Measurements from ENCODE around the gene WBP11. TPM values are rescaled to one million over a fixed set of nuclear protein-coding genes. Genes with fewer than 3 reads are reported as not detected.
A peak's percentile ranks its signal among the peaks of the same experiment; 100 is the strongest.
"Not testable (repeated sequence)": the region's sequence is repeated elsewhere in the genome, so short reads cannot be mapped to it uniquely, and the experiment has no call there.

Gene WBP11
- total and polyA plus RNA-seq, 9 of the 15 experiments (the other 6 are each of a cell fraction or from before 2014, with no cell fraction given): 7.7 to 60.8 (median 24.6) TPM

DNA sequence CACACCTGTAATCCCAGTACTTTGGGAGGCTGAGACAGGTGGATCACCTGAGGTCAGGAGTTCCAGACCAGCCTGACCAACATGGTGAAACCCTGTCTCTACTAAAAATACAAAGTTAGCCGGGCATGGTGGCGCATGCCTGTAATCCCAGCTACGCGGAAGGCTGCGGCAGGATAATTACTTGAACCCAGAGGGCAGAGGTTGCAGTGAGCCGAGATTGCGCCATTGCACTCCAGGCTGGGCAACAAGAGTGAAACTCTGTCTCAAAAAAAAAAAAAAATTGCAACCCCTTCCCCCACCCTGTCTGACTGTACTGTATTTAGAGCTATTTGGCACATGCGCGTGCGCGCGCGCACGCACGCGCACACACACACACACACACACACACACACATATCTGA is 66.8 kb downstream of the WBP11 start:
- ATAC-seq; POLR2A ChIA-PET; H3K79me2 ChIP-seq (ENCODE audit: control insufficient read depth, insufficient read depth, low read length); H3K4me3 ChIP-seq; in situ Hi-C loops (cut with MboI); BruUV-seq (replicated peaks); CTCF ChIA-PET (ENCODE audit: low intra/inter-chr PET ratio); H2AFZ ChIP-seq (ENCODE audit: low read depth, low read length); FAIRE-seq; H3K4me2 ChIP-seq (ENCODE audit: insufficient read depth, low read length); intact Hi-C loops (cut with micrococcal nuclease); DNase-seq (ENCODE audit: extremely low read depth in 1 of 4, low spot score in 3 of 4); H3K9me3 ChIP-seq (replicated peaks; ENCODE audit: control insufficient read depth, insufficient read depth, low read depth, low read length); H3K9me1 ChIP-seq (ENCODE audit: control insufficient read depth, insufficient read depth, low read length); H3K27me3 ChIP-seq (ENCODE audit: control insufficient read depth in 2 of 2, insufficient read depth in 2 of 2, low read length in 2 of 2); H3K4me1 ChIP-seq (replicated peaks in 1 of 2; ENCODE audit: control insufficient read depth in 2 of 2, insufficient read depth in 2 of 2, low read length in 2 of 2); H3K36me3 ChIP-seq (ENCODE audit: control insufficient read depth, insufficient read depth, low read length); H4K20me1 ChIP-seq (replicated peaks; ENCODE audit: control insufficient read depth, insufficient read depth, low read length); H3K9ac ChIP-seq (ENCODE audit: insufficient read depth in 1 of 2, low read depth in 2 of 2, low read length in 2 of 2); H3K27ac ChIP-seq (ENCODE audit: extremely low read depth, low read depth, low read length): not testable (repeated sequence)
- WGBS (ENCODE audit: insufficient coverage, low coverage, missing lambda C conversion rate): 46% methylated on average over 3 of the region's 16 CpGs
- TF ChIP-seq, protein P1, sequence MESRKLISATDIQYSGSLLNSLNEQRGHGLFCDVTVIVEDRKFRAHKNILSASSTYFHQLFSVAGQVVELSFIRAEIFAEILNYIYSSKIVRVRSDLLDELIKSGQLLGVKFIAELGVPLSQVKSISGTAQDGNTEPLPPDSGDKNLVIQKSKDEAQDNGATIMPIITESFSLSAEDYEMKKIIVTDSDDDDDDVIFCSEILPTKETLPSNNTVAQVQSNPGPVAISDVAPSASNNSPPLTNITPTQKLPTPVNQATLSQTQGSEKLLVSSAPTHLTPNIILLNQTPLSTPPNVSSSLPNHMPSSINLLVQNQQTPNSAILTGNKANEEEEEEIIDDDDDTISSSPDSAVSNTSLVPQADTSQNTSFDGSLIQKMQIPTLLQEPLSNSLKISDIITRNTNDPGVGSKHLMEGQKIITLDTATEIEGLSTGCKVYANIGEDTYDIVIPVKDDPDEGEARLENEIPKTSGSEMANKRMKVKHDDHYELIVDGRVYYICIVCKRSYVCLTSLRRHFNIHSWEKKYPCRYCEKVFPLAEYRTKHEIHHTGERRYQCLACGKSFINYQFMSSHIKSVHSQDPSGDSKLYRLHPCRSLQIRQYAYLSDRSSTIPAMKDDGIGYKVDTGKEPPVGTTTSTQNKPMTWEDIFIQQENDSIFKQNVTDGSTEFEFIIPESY (CRISPR knock-in tag; IDR thresholded peaks at IDR 0.05): peak; percentile 34; the same call in 1 of the 2 replicates

Other genes with a start within 250 kb of the WBP11 start
Only the 7 nearest of the 9 such genes appear.
- gene GUCY2C, start 106.9 kb downstream of the WBP11 start, total RNA-seq (2014; rRNA removed): 0.05 TPM in 1 of 2 replicates, not detected in the other
- not detected in 2 replicates for gene GUCY2C, start 106.9 kb downstream of the WBP11 start, total RNA-seq (2014; rRNA removed; fragmentation: Illumina TruSeq; extraction: Trizol)
- gene GUCY2C, start 106.9 kb downstream of the WBP11 start, total RNA-seq (2015; rRNA removed; fragmentation: Illumina TruSeq; extraction: Trizol): not detected in 2 replicates
- gene GUCY2C, start 106.9 kb downstream of the WBP11 start, total RNA-seq (2021): not detected in 2 replicates
- 0.01 and 0.03 TPM in 2 replicates for gene GUCY2C, start 106.9 kb downstream of the WBP11 start, polyA plus RNA-seq (2011; rRNA removed)
- not detected in 2 replicates for gene GUCY2C, start 106.9 kb downstream of the WBP11 start, polyA plus RNA-seq (2014; fragmentation: Illumina TruSeq; extraction: Trizol)
- under 1 TPM in 1 of 2 experiments, not detected in 1; 0.04 TPM for gene GUCY2C, start 106.9 kb downstream of the WBP11 start, polyA plus RNA-seq (2014; fragmentation: Nextera tagmentation; extraction: Ambion mirVana)
- not detected in 2 replicates for gene GUCY2C, start 106.9 kb downstream of the WBP11 start, polyA plus RNA-seq (2014; rRNA removed)
- 0.41 and 0.86 TPM in 2 replicates for gene C12orf60, start 192 bp upstream of the WBP11 start, total RNA-seq (2014; rRNA removed)
- 2.4 and 2.5 TPM in 2 replicates for gene C12orf60, start 192 bp upstream of the WBP11 start, total RNA-seq (2014; rRNA removed; fragmentation: Illumina TruSeq; extraction: Trizol)
- 1.1 and 1.7 TPM in 2 replicates for gene C12orf60, start 192 bp upstream of the WBP11 start, total RNA-seq (2015; rRNA removed; fragmentation: Illumina TruSeq; extraction: Trizol)
- 1.0 and 1.5 TPM in 2 replicates for gene C12orf60, start 192 bp upstream of the WBP11 start, total RNA-seq (2021)
- 1.8 and 2.9 TPM in 2 replicates for gene C12orf60, start 192 bp upstream of the WBP11 start, polyA plus RNA-seq (2011; rRNA removed)
- gene C12orf60, start 192 bp upstream of the WBP11 start, polyA plus RNA-seq (2014; fragmentation: Illumina TruSeq; extraction: Trizol): 2.1 and 2.5 TPM in 2 replicates
- 1 to 10 TPM; 3.7 to 4.4 TPM for gene C12orf60, start 192 bp upstream of the WBP11 start, polyA plus RNA-seq (2014; fragmentation: Nextera tagmentation; extraction: Ambion mirVana)
- gene C12orf60, start 192 bp upstream of the WBP11 start, polyA plus RNA-seq (2014; rRNA removed): 1.2 and 3.7 TPM in 2 replicates
- gene SMCO3, start 10.7 kb upstream of the WBP11 start, total RNA-seq (2014; rRNA removed): not detected in 2 replicates
- not detected in 2 replicates for gene SMCO3, start 10.7 kb upstream of the WBP11 start, total RNA-seq (2014; rRNA removed; fragmentation: Illumina TruSeq; extraction: Trizol)
- not detected in 2 replicates for gene SMCO3, start 10.7 kb upstream of the WBP11 start, total RNA-seq (2015; rRNA removed; fragmentation: Illumina TruSeq; extraction: Trizol)
- gene SMCO3, start 10.7 kb upstream of the WBP11 start, total RNA-seq (2021): not detected in 2 replicates
- gene SMCO3, start 10.7 kb upstream of the WBP11 start, polyA plus RNA-seq (2011; rRNA removed): not detected in 2 replicates
- not detected in 2 replicates for gene SMCO3, start 10.7 kb upstream of the WBP11 start, polyA plus RNA-seq (2014; fragmentation: Illumina TruSeq; extraction: Trizol)
- gene SMCO3, start 10.7 kb upstream of the WBP11 start, polyA plus RNA-seq (2014; fragmentation: Nextera tagmentation; extraction: Ambion mirVana): under 1 TPM; 0.10 to 0.14 TPM
- not detected in 2 replicates for gene SMCO3, start 10.7 kb upstream of the WBP11 start, polyA plus RNA-seq (2014; rRNA removed)
- gene ART4, start 40.0 kb upstream of the WBP11 start, total RNA-seq (2014; rRNA removed): not detected in 2 replicates
- gene ART4, start 40.0 kb upstream of the WBP11 start, total RNA-seq (2014; rRNA removed; fragmentation: Illumina TruSeq; extraction: Trizol): 0.03 and 0.07 TPM in 2 replicates
- not detected in 2 replicates for gene ART4, start 40.0 kb upstream of the WBP11 start, total RNA-seq (2015; rRNA removed; fragmentation: Illumina TruSeq; extraction: Trizol)
- gene ART4, start 40.0 kb upstream of the WBP11 start, total RNA-seq (2021): not detected in 2 replicates
- not detected in 2 replicates for gene ART4, start 40.0 kb upstream of the WBP11 start, polyA plus RNA-seq (2011; rRNA removed)
- not detected in 2 replicates for gene ART4, start 40.0 kb upstream of the WBP11 start, polyA plus RNA-seq (2014; fragmentation: Illumina TruSeq; extraction: Trizol)
- gene ART4, start 40.0 kb upstream of the WBP11 start, polyA plus RNA-seq (2014; fragmentation: Nextera tagmentation; extraction: Ambion mirVana): not detected
- not detected in 2 replicates for gene ART4, start 40.0 kb upstream of the WBP11 start, polyA plus RNA-seq (2014; rRNA removed)
- gene MGP, start 82.4 kb upstream of the WBP11 start, total RNA-seq (2014; rRNA removed): not detected in 2 replicates
- not detected in 2 replicates for gene MGP, start 82.4 kb upstream of the WBP11 start, total RNA-seq (2014; rRNA removed; fragmentation: Illumina TruSeq; extraction: Trizol)
- gene MGP, start 82.4 kb upstream of the WBP11 start, total RNA-seq (2015; rRNA removed; fragmentation: Illumina TruSeq; extraction: Trizol): not detected in 2 replicates
- gene MGP, start 82.4 kb upstream of the WBP11 start, total RNA-seq (2021): 0.96 and 1.2 TPM in 2 replicates
- not detected in 2 replicates for gene MGP, start 82.4 kb upstream of the WBP11 start, polyA plus RNA-seq (2011; rRNA removed)
- not detected in 2 replicates for gene MGP, start 82.4 kb upstream of the WBP11 start, polyA plus RNA-seq (2014; fragmentation: Illumina TruSeq; extraction: Trizol)
- gene MGP, start 82.4 kb upstream of the WBP11 start, polyA plus RNA-seq (2014; fragmentation: Nextera tagmentation; extraction: Ambion mirVana): not detected
- gene MGP, start 82.4 kb upstream of the WBP11 start, polyA plus RNA-seq (2014; rRNA removed): not detected in 2 replicates
- gene ERP27, start 135.1 kb upstream of the WBP11 start, total RNA-seq (2014; rRNA removed): 0.27 TPM in 1 of 2 replicates, not detected in the other
- gene ERP27, start 135.1 kb upstream of the WBP11 start, total RNA-seq (2014; rRNA removed; fragmentation: Illumina TruSeq; extraction: Trizol): 0.07 TPM in 1 of 2 replicates, not detected in the other
- gene ERP27, start 135.1 kb upstream of the WBP11 start, total RNA-seq (2015; rRNA removed; fragmentation: Illumina TruSeq; extraction: Trizol): 0.11 TPM in 1 of 2 replicates, not detected in the other
- 0.13 TPM in 1 of 2 replicates, not detected in the other for gene ERP27, start 135.1 kb upstream of the WBP11 start, total RNA-seq (2021)
- not detected in 2 replicates for gene ERP27, start 135.1 kb upstream of the WBP11 start, polyA plus RNA-seq (2011; rRNA removed)
- gene ERP27, start 135.1 kb upstream of the WBP11 start, polyA plus RNA-seq (2014; fragmentation: Illumina TruSeq; extraction: Trizol): 0.08 TPM in 1 of 2 replicates, not detected in the other
- gene ERP27, start 135.1 kb upstream of the WBP11 start, polyA plus RNA-seq (2014; fragmentation: Nextera tagmentation; extraction: Ambion mirVana): not detected
- not detected in 2 replicates for gene ERP27, start 135.1 kb upstream of the WBP11 start, polyA plus RNA-seq (2014; rRNA removed)
- gene ARHGDIB, start 158.1 kb upstream of the WBP11 start, total RNA-seq (2014; rRNA removed): 63.2 and 100 TPM in 2 replicates
- gene ARHGDIB, start 158.1 kb upstream of the WBP11 start, total RNA-seq (2014; rRNA removed; fragmentation: Illumina TruSeq; extraction: Trizol): 67.3 and 68.7 TPM in 2 replicates
- gene ARHGDIB, start 158.1 kb upstream of the WBP11 start, total RNA-seq (2015; rRNA removed; fragmentation: Illumina TruSeq; extraction: Trizol): 145 and 151 TPM in 2 replicates
- 51.1 and 55.8 TPM in 2 replicates for gene ARHGDIB, start 158.1 kb upstream of the WBP11 start, total RNA-seq (2021)
- 9.5 and 21.9 TPM in 2 replicates for gene ARHGDIB, start 158.1 kb upstream of the WBP11 start, polyA plus RNA-seq (2011; rRNA removed)
- 114 and 145 TPM in 2 replicates for gene ARHGDIB, start 158.1 kb upstream of the WBP11 start, polyA plus RNA-seq (2014; fragmentation: Illumina TruSeq; extraction: Trizol)
- gene ARHGDIB, start 158.1 kb upstream of the WBP11 start, polyA plus RNA-seq (2014; fragmentation: Nextera tagmentation; extraction: Ambion mirVana): 100 to 1,000 TPM; 171 to 204 TPM
- 90.4 and 116 TPM in 2 replicates for gene ARHGDIB, start 158.1 kb upstream of the WBP11 start, polyA plus RNA-seq (2014; rRNA removed)